ENCODE results near the gene LRRC63. TPM values are rescaled to one million over a fixed set of nuclear protein-coding genes. Genes with fewer than 3 reads are reported as not detected.

Gene LRRC63
- polyA plus RNA-seq, 1 experiment: not detected

- Histone ChIP-seq H3K27me3 (ENCODE audit: control insufficient read depth, insufficient read depth, low read length) (peaks cover 9% of the 10 kb centered on the region), H3K4me3 (ENCODE audit: low read depth, low read length) (no peak overlapping the region), H3K27ac (ENCODE audit: low read depth, low read length) (no peak overlapping the region), H3K9me3 (ENCODE audit: control insufficient read depth, insufficient read depth, low read length) (no peaks in the 10 kb centered on the region)
- CTCF ChIA-PET: interaction anchor here (1.0 to 2.8 kb wide), 3 partner anchors 10 to 129 kb away, joined by 3 to 10 read pairs (median 3); no protein-coding TSS in a partner anchor
- POLR2A ChIA-PET: no interaction called here
- TF ChIP-seq CTCF (IDR thresholded peaks at IDR 0.05; ENCODE audit: low read depth, low read length): no peak
- no peak for DNase-seq (ENCODE audit: low read depth, low spot score)
These were observed 77.7 kb downstream of the LRRC63 start for GRCh38 chr13:46289260-46289955.

GRCh38 chr13:46290434-46290833 is 78.7 kb downstream of the LRRC63 start:
- no peak for DNase-seq (ENCODE audit: low read depth, low spot score)
- Histone ChIP-seq H3K4me3 (ENCODE audit: low read depth, low read length) (no peak overlapping the region), H3K9me3 (ENCODE audit: control insufficient read depth, insufficient read depth, low read length) (no peaks in the 10 kb centered on the region), H3K27ac (ENCODE audit: low read depth, low read length) (no peak overlapping the region), H3K27me3 (ENCODE audit: control insufficient read depth, insufficient read depth, low read length) (peaks cover 9% of the 10 kb centered on the region)
- CTCF ChIA-PET: interaction anchor here (1.0 to 2.8 kb wide), 3 partner anchors 11 to 130 kb away, joined by 3 to 10 read pairs (median 3); no protein-coding TSS in a partner anchor
- no peak for TF ChIP-seq CTCF (IDR thresholded peaks at IDR 0.05; ENCODE audit: low read depth, low read length)
- POLR2A ChIA-PET: no interaction called here

- ChIA-PET POLR2A (no interaction called here), CTCF (no interaction called here)
- DNase-seq (ENCODE audit: low read depth, low spot score): no peak
- no peaks in the 10 kb centered on the region for H3K9me3 ChIP-seq (ENCODE audit: control insufficient read depth, insufficient read depth, low read length)
- no peak overlapping the region for H3K27ac ChIP-seq (ENCODE audit: low read depth, low read length)
- peaks cover 9% of the 10 kb centered on the region for H3K27me3 ChIP-seq (ENCODE audit: control insufficient read depth, insufficient read depth, low read length)
- H3K4me3 ChIP-seq (ENCODE audit: low read depth, low read length): no peak overlapping the region
- no peak for TF ChIP-seq CTCF (IDR thresholded peaks at IDR 0.05; ENCODE audit: low read depth, low read length)
These were observed 81.7 kb downstream of the LRRC63 start for GRCh38 chr13:46293436-46293835.

GRCh38 chr13:46295491-46296114 is 83.9 kb downstream of the LRRC63 start:
- POLR2A ChIA-PET: no interaction called here
- Histone ChIP-seq H3K27me3 (ENCODE audit: control insufficient read depth, insufficient read depth, low read length) (peaks cover 5% of the 10 kb centered on the region), H3K27ac (ENCODE audit: low read depth, low read length) (peak overlapping the region; percentile 50), H3K4me3 (ENCODE audit: low read depth, low read length) (no peak overlapping the region), H3K9me3 (ENCODE audit: control insufficient read depth, insufficient read depth, low read length) (no peaks in the 10 kb centered on the region)
- CTCF ChIA-PET: interaction anchor here (0.7 kb wide), 1 partner anchor 26 kb away, joined by 3 read pairs; no protein-coding TSS in a partner anchor
- no peak for TF ChIP-seq CTCF (IDR thresholded peaks at IDR 0.05; ENCODE audit: low read depth, low read length)
- no peak for DNase-seq (ENCODE audit: low read depth, low spot score)
